HepG2 (cell line): ENCODE data around the gene SAMD14. TPM values are rescaled to one million over a fixed set of nuclear protein-coding genes. Genes with fewer than 3 reads are reported as not detected.

Experiments
- ATM ChIP-seq: fragments of 450-650 bp; IDR thresholded peaks from 2 replicates; pipeline ENCODE4 v1.7.1; 2017; ENCODE audit warnings: mild to moderate bottlenecking, borderline replicate concordance
- E2F1 ChIP-seq: sonication (generic); formaldehyde crosslinking; IDR thresholded peaks from 2 replicates; pipeline ENCODE4 v1.5.0; 2020; ENCODE audit warnings: missing genetic modification reagents
- ELF3 ChIP-seq: IDR thresholded peaks from 2 replicates; pipeline ENCODE4 v1.6.1; 2016; ENCODE audit warnings: missing genetic modification reagents, missing compliant biosample characterization
- HNRNPH1 ChIP-seq: fragments of 200-400 bp; formaldehyde crosslinking; optimal IDR thresholded peaks from 2 replicates; pipeline ENCODE3; 2017; ENCODE audit warnings: mild to moderate bottlenecking, low read depth, low read length
- KDM5B ChIP-seq: sonication (generic); formaldehyde crosslinking; IDR thresholded peaks from 2 replicates; pipeline ENCODE4 v1.4.0; 2020; ENCODE audit warnings: missing genetic modification reagents, mild to moderate bottlenecking, borderline replicate concordance
- KMT2A ChIP-seq: sonication (generic); formaldehyde crosslinking; IDR thresholded peaks from 2 replicates; pipeline ENCODE4 v1.4.0; 2020; ENCODE audit warnings: missing genetic modification reagents
- PCBP1 ChIP-seq: fragments of 200-400 bp; formaldehyde crosslinking; IDR thresholded peaks from 2 replicates; pipeline ENCODE4 v1.6.1; 2017; ENCODE audit warnings: mild to moderate bottlenecking, low read depth, low read length, borderline replicate concordance
- RFX1 ChIP-seq: fragments of 450-650 bp; IDR thresholded peaks from 2 replicates; pipeline ENCODE4 v1.6.1; 2017
- ZNF264 ChIP-seq: sonication (generic); formaldehyde crosslinking; IDR thresholded peaks from 2 replicates; pipeline ENCODE4 v1.4.0; 2020; ENCODE audit warnings: missing genetic modification reagents
- ZNF292 ChIP-seq: sonication (generic); formaldehyde crosslinking; IDR thresholded peaks from 2 replicates; pipeline ENCODE4 v1.8.1; 2022; ENCODE audit warnings: mild to moderate bottlenecking, low read depth, missing genetic modification reagents, borderline replicate concordance
- ZNF574 ChIP-seq: sonication (generic); formaldehyde crosslinking; IDR thresholded peaks from 2 replicates; pipeline ENCODE4 v1.4.0; 2020; ENCODE audit warnings: missing genetic modification reagents
- ZNF891 ChIP-seq: sonication (generic); formaldehyde crosslinking; IDR thresholded peaks from 2 replicates; pipeline ENCODE4 v1.5.0; 2020; ENCODE audit warnings: mild to moderate bottlenecking, missing genetic modification reagents
- polyA plus RNA-seq, 8 experiments: library from polyadenylated mRNA; depleted of rRNA in 3 of 8; stranded (reverse) in 7 of 8; unstranded in 1 of 8; fragments of >200 nt; fragmentation: Illumina TruSeq in 4 of 8; extraction: Trizol in 4 of 8; gene quantifications; 2 replicates each; pipeline versions ENCODE4 v1.2.1 to v1.2.3, GENCODE V29; 2011 to 2016; ENCODE audit warnings: low read depth in 4 of 8, missing spikeins in 1 of 8, mixed read lengths in 1 of 8; ENCODE audit not compliant: insufficient read depth in 1 of 8
- total RNA-seq, 5 experiments: library from RNA; depleted of rRNA; stranded (reverse); fragments of >200 nt; fragmentation: Illumina TruSeq; extraction: Trizol; gene quantifications; 2 replicates each; pipeline ENCODE4 v1.2.3, GENCODE V29; 2016; ENCODE audit warnings: low read depth in 1 of 5
- TF ChIP-seq, protein P1 (sequence below): fragments of 450-650 bp; IDR thresholded peaks from 2 replicates; pipeline ENCODE4 v1.6.1; 2017
- TF ChIP-seq, protein P2 (sequence below): sonication (generic); formaldehyde crosslinking; IDR thresholded peaks from 2 replicates; pipeline ENCODE4 v1.4.0; 2020; ENCODE audit warnings: missing genetic modification reagents
- TF ChIP-seq, protein P3 (sequence below): sonication (generic); formaldehyde crosslinking; IDR thresholded peaks from 2 replicates; pipeline ENCODE4 v1.4.0; 2020; ENCODE audit warnings: mild to moderate bottlenecking, low read depth, missing genetic modification reagents
- TF ChIP-seq, protein P4 (sequence below): sonication (generic); formaldehyde crosslinking; IDR thresholded peaks from 2 replicates; pipeline ENCODE4 v1.9.0; 2021; ENCODE audit warnings: missing genetic modification reagents, mild to moderate bottlenecking, borderline replicate concordance

SAMD14 gene
- total and polyA plus RNA-seq, 2 of the 13 experiments (the other 11 are each of a cell fraction or from before 2014, with no cell fraction given): 0.07 to 0.22 TPM

GRCh38 chr17:50177983-50178834 is 48.2 kb upstream of the SAMD14 start (continued):
- TF ChIP-seq PCBP1 (no peak), ATM (no peak), KDM5B (peak; percentile 66), ZNF264 (CRISPR knock-in tag) (no peak), ZNF292 (peak; percentile 90; the same call in 1 of the 2 replicates), KMT2A (CRISPR knock-in tag) (0 out of 2 replicates have a peak, but pooled peaks have one; percentile 10), HNRNPH1 (no peak), ZNF574 (CRISPR knock-in tag) (peak; percentile 70), ZNF891 (CRISPR knock-in tag) (no peak), E2F1 (CRISPR knock-in tag) (no peak), RFX1 (no peak), ELF3 (CRISPR knock-in tag) (peak; percentile 41; the same call in 1 of the 2 replicates)
- TF ChIP-seq, protein P1, sequence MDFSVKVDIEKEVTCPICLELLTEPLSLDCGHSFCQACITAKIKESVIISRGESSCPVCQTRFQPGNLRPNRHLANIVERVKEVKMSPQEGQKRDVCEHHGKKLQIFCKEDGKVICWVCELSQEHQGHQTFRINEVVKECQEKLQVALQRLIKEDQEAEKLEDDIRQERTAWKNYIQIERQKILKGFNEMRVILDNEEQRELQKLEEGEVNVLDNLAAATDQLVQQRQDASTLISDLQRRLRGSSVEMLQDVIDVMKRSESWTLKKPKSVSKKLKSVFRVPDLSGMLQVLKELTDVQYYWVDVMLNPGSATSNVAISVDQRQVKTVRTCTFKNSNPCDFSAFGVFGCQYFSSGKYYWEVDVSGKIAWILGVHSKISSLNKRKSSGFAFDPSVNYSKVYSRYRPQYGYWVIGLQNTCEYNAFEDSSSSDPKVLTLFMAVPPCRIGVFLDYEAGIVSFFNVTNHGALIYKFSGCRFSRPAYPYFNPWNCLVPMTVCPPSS: no peak
- TF ChIP-seq, protein P2, sequence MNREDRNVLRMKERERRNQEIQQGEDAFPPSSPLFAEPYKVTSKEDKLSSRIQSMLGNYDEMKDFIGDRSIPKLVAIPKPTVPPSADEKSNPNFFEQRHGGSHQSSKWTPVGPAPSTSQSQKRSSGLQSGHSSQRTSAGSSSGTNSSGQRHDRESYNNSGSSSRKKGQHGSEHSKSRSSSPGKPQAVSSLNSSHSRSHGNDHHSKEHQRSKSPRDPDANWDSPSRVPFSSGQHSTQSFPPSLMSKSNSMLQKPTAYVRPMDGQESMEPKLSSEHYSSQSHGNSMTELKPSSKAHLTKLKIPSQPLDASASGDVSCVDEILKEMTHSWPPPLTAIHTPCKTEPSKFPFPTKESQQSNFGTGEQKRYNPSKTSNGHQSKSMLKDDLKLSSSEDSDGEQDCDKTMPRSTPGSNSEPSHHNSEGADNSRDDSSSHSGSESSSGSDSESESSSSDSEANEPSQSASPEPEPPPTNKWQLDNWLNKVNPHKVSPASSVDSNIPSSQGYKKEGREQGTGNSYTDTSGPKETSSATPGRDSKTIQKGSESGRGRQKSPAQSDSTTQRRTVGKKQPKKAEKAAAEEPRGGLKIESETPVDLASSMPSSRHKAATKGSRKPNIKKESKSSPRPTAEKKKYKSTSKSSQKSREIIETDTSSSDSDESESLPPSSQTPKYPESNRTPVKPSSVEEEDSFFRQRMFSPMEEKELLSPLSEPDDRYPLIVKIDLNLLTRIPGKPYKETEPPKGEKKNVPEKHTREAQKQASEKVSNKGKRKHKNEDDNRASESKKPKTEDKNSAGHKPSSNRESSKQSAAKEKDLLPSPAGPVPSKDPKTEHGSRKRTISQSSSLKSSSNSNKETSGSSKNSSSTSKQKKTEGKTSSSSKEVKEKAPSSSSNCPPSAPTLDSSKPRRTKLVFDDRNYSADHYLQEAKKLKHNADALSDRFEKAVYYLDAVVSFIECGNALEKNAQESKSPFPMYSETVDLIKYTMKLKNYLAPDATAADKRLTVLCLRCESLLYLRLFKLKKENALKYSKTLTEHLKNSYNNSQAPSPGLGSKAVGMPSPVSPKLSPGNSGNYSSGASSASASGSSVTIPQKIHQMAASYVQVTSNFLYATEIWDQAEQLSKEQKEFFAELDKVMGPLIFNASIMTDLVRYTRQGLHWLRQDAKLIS: no peak
- TF ChIP-seq, protein P3, sequence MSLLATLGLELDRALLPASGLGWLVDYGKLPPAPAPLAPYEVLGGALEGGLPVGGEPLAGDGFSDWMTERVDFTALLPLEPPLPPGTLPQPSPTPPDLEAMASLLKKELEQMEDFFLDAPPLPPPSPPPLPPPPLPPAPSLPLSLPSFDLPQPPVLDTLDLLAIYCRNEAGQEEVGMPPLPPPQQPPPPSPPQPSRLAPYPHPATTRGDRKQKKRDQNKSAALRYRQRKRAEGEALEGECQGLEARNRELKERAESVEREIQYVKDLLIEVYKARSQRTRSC (CRISPR knock-in tag): no peak
- TF ChIP-seq, protein P4, sequence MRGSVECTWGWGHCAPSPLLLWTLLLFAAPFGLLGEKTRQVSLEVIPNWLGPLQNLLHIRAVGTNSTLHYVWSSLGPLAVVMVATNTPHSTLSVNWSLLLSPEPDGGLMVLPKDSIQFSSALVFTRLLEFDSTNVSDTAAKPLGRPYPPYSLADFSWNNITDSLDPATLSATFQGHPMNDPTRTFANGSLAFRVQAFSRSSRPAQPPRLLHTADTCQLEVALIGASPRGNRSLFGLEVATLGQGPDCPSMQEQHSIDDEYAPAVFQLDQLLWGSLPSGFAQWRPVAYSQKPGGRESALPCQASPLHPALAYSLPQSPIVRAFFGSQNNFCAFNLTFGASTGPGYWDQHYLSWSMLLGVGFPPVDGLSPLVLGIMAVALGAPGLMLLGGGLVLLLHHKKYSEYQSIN (CRISPR knock-in tag): no peak
